Memory B cell (primary cell): Measurements from ENCODE around the gene BAIAP2.

ENCODE experiments used
- ATAC-seq: fragments of 150-1000 bp; cut with Tn5 transposase; 2 replicates; pipeline ENCODE4 v1.10.0; 2021; ENCODE audit warnings: low read depth, mild to moderate bottlenecking, moderate library complexity
- DNase-seq, 2 donors: peaks; one replicate each; pipeline ENCODE4 v3.0.0; 2022; ENCODE audit warnings: low spot score in 2 of 2
- H3K27ac Mint-ChIP-seq: one replicate; pipeline ENCODE4 v1.8.0; 2022; ENCODE audit warnings: mild to moderate bottlenecking, moderate library complexity, mixed read lengths
- H3K27me3 Mint-ChIP-seq: one replicate; pipeline ENCODE4 v1.8.0; 2022; ENCODE audit warnings: mixed read lengths
- H3K36me3 Mint-ChIP-seq: one replicate; pipeline ENCODE4 v1.8.0; 2022; ENCODE audit warnings: mild to moderate bottlenecking, mixed read lengths
- H3K4me1 Mint-ChIP-seq: one replicate; pipeline ENCODE4 v1.8.0; 2022; ENCODE audit warnings: mixed read lengths
- H3K4me3 Mint-ChIP-seq: one replicate; pipeline ENCODE4 v1.8.0; 2022; ENCODE audit warnings: mild to moderate bottlenecking, moderate library complexity, mixed read lengths
- H3K9me3 Mint-ChIP-seq: one replicate; pipeline ENCODE4 v1.8.0; 2022; ENCODE audit warnings: mixed read lengths

BAIAP2 gene

DNA sequence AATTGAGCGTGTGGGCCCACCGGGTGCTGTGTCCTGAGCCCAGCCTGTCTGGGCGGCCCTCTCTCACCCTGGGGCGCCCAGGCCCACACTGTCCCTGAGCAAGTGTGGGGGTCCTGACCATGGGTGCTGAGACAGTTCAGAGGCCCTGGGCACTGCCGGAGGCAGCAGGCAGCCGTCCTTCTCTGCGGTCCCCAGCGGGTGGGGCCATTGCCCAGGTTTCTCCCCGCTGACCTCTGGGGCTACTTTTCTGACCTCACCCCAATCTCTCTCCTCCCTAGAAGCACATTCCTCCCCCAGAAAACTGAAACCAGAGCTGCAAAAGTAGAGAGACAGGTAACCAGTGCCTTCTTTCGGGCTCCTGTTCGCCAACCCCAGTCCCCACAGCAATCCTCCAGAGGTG, 94.3 kb downstream of the BAIAP2 start:
- ATAC-seq = no peak
- Mint-ChIP-seq H3K27me3 (no peaks in the 10 kb centered on the region), H3K27ac (no peak overlapping the region), H3K36me3 (no peaks in the 10 kb centered on the region), H3K9me3 (no peaks in the 10 kb centered on the region), H3K4me3 (no peak overlapping the region), H3K4me1 (no peaks in the 10 kb centered on the region)
- DNase-seq = no peak

DNA sequence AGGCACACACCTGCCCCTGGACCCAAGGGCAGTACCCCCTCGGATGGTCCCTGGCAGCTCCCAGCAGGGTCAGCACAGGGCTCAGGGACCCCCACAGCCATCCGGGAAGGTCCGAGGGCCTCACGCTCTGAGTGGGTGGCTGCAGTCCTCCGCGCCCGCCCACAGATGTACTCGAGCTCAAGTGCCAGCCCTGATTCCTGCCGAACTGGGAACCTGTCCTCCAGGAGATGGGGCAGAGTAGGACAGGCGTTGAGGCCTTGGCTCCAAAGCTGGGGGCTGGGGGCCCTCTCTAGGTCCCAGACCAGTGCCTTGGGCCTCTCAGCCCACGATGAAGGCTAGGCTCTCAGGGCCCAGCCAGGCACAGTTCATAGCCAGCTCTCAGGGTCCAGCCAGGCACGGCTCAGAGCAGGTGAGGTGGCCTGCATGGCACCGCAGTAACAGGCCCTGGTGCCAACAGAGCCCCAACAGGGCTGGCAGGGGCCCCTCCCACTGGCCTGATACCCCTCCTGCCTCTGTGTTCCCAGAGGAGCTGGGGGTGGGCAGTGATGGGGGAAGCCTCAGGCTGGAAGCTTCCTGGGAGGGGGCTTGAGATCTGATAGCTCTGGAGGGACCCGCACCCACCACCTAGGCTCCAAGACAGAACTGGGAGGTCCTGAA, 94.9 kb downstream of the BAIAP2 start:
- no peaks in the 10 kb centered on the region for H3K27me3 Mint-ChIP-seq
- no peaks in the 10 kb centered on the region for H3K4me1 Mint-ChIP-seq
- H3K36me3 Mint-ChIP-seq = no peaks in the 10 kb centered on the region
- H3K27ac Mint-ChIP-seq = no peak overlapping the region
- no peak for DNase-seq
- no peaks in the 10 kb centered on the region for H3K9me3 Mint-ChIP-seq
- H3K4me3 Mint-ChIP-seq = no peak overlapping the region
- no peak for ATAC-seq

DNA sequence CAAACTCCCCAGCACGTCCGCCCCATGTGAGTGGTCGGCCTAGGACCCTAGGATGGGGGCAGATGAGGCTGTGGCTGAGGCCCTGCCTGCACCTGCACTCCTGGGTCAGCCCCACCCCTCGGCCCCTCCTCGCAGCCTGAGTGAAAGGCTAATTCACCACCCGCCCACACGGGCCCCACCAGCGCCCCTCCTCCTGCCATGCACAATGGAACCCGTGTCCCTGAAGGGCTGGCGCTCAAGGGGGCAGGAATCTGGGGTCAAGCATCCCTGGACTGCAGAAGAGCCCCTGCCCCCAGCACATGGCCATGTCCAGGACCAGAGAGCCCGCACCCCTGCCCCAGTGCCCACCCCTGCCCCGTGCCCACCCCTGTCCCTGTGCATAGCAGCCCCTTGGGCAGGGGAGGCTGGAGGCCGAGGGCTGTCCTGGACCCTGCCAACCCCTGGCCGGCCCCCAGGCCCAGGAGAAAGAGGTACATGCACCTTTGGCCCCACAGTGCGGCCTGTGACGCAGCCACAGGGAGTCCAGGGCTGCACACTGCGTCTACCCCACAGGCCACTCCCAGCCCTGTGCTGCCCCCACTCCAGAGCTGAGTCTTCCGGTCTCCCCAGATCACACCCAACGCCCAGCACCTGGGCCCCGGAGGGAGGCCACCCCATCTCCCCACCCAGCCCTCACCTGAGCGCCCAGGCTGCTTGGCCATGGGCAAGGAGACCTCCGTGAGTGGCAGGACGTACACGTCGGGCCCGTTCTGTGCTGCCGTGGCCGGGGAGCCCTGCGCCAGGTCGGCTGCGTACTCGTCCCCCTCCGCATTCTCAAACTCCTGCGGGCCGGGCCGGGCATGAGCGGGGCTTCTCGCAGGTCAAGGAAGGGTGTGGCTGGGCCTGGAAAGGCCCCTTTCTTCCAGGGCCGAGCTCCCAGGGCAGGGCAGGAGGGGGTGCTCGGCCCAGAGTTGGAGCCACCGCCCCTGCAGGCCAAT, 95.7 kb downstream of the BAIAP2 start:
- H3K9me3 Mint-ChIP-seq = no peaks in the 10 kb centered on the region

DNA sequence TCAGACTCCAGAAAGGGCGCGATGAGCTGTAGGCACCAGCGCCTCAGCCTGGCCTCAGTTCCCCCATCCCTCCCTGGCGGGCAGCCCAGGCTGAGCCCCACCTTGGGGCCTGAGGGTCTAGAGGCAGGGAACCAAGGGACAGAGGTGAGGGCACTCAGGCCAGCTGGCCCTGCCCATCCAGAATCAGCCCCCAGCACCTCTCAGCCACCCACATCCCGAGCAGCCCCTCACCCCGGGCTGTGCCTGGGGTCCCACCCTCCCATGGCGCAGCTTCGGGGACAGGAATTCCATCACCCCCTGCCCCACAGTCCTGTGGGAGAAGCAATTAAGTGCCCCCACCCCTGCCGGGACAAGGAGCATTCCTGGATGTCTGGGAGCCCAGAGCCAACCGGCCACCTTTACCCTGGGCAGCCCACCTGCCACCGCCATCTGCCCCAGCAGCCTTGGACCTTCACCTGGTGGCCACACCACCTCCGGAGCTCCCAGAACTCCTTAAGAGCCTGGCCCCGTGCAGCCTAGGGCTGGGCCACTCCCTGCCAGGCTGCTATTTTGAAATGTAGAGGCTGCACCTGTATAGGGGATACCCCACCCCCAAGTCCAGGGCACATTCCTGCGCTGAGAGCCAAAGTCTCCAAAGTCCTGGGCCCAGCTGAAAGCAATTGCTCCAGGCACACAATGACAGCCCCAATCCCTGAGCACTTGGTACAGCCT, 96.7 kb downstream of the BAIAP2 start:
- Mint-ChIP-seq H3K36me3 (no peaks in the 10 kb centered on the region), H3K4me1 (no peaks in the 10 kb centered on the region), H3K27me3 (no peaks in the 10 kb centered on the region), H3K4me3 (no peak overlapping the region), H3K9me3 (no peaks in the 10 kb centered on the region), H3K27ac (no peak overlapping the region)
- ATAC-seq = no peak
- no peak for DNase-seq

More for the DNA sequence above, 95.7 kb downstream of the BAIAP2 start:
- no peaks in the 10 kb centered on the region for H3K4me1 Mint-ChIP-seq
- H3K4me3 Mint-ChIP-seq = no peak overlapping the region
- H3K27ac Mint-ChIP-seq = no peak overlapping the region
- DNase-seq = no peak
- ATAC-seq = no peak
- H3K36me3 Mint-ChIP-seq = no peaks in the 10 kb centered on the region
- H3K27me3 Mint-ChIP-seq = no peaks in the 10 kb centered on the region

DNA sequence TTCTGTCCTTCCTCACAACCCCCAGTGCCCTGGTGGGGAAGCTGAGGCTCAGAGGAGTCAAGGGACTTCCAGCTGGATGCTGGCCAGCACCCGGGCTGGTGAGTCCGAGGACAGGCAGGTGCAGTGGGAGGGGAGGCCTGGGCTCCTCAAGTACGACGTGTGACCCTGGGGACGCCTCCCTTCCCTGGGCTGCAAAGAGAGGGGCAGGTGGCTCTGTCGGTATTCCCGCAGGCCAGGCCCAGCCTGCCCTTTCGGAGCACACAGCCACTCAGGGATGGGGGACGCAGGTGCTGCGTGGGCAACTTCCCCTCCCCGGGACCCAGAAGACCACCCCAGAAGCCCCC, 97.2 kb downstream of the BAIAP2 start:
- H3K4me3 Mint-ChIP-seq = no peak overlapping the region
- H3K27ac Mint-ChIP-seq = no peak overlapping the region
- H3K4me1 Mint-ChIP-seq = no peaks in the 10 kb centered on the region
- H3K27me3 Mint-ChIP-seq = no peaks in the 10 kb centered on the region
- no peaks in the 10 kb centered on the region for H3K9me3 Mint-ChIP-seq
- ATAC-seq = no peak
- H3K36me3 Mint-ChIP-seq = no peaks in the 10 kb centered on the region
- no peak for DNase-seq

DNA sequence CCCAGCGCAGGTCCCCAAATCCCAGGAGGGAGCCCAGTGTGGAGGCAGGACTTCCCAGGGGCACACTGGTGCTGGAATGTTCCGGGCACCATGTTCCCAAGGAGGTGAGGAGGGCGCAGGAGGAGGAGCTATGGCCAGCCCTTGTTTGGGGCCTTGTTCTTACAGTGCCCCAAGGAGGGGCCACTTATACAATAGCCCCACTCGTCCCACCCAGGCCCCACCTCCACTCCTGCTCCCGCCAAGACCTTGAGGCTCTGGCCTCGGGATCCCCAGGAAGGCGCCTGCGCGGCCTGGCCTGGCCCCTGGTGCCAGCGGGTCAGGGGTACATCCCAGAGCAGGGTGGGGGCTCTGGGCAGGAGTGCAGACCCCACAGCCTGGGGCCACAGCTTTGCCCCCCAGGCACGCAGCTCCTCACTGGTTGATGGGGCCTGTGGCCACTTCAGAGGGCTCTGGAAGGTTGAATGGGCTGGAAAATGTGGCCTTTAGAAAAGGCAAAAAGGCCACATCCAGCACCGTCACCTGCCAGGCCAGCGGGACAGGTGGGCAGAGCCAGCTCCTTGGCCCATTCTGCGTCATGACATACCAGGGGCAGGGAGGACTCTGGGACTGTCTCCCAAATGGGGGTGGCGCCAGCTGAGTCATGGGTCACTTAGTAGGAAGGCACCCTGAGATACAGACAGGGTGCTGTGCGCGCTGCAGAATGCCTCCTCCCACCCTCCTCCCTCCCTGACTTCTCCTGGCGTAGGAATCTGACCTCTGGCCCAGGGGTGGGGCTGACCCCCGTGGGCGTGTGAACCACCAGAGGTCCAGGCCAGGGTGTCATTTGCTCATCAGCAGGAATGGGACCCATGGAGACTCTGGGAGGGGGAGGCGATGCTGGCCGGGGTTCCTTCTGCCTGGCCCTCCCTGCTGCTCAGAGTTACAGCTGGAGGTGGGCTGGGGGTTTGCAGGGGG, 98.1 kb downstream of the BAIAP2 start:
- no peak for DNase-seq
- H3K27me3 Mint-ChIP-seq = no peaks in the 10 kb centered on the region
- ATAC-seq = no peak
- no peak overlapping the region for H3K4me3 Mint-ChIP-seq
- H3K27ac Mint-ChIP-seq = no peak overlapping the region
- no peaks in the 10 kb centered on the region for H3K9me3 Mint-ChIP-seq
- H3K4me1 Mint-ChIP-seq = no peaks in the 10 kb centered on the region
- H3K36me3 Mint-ChIP-seq = no peaks in the 10 kb centered on the region

DNA sequence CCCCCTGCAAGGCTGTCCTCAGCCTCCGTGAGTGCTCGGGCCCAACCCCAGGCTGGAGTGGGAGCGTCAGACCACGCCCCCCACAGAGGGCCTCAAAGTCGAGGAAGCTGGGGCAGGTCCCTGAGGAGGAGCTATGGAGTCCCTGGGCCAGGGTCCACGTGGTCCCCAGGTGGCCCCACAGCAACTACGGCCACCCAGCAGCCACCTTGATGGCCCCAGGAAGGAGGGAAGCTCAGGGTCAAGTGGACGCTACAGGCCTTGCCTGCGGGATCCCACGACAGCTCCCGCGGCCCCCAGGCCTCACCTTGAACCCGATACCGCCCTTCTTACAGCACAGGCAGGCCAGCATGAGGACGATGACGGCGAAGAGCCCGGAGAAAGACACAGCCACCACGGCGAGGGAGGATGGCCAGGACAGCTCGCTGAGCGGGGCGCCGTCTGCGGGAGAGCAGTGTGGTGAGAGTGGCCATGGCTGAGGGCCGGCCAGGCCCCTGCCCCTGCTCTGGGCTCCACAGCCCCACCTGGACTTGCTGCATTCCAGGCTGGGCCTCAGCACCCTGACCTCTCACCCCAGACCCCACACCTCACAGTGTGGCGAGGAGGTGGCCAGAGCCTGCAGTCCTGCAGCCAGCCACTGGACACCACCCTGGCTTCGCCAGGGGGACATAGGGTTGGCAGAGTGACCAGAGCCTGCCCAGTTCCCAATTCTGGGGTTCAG, 99.3 kb downstream of the BAIAP2 start:
- Mint-ChIP-seq H3K4me1 (no peaks in the 10 kb centered on the region), H3K4me3 (no peak overlapping the region), H3K36me3 (no peaks in the 10 kb centered on the region), H3K27me3 (no peaks in the 10 kb centered on the region), H3K9me3 (no peaks in the 10 kb centered on the region), H3K27ac (no peak overlapping the region)
- no peak for ATAC-seq
- DNase-seq = no peak

DNA sequence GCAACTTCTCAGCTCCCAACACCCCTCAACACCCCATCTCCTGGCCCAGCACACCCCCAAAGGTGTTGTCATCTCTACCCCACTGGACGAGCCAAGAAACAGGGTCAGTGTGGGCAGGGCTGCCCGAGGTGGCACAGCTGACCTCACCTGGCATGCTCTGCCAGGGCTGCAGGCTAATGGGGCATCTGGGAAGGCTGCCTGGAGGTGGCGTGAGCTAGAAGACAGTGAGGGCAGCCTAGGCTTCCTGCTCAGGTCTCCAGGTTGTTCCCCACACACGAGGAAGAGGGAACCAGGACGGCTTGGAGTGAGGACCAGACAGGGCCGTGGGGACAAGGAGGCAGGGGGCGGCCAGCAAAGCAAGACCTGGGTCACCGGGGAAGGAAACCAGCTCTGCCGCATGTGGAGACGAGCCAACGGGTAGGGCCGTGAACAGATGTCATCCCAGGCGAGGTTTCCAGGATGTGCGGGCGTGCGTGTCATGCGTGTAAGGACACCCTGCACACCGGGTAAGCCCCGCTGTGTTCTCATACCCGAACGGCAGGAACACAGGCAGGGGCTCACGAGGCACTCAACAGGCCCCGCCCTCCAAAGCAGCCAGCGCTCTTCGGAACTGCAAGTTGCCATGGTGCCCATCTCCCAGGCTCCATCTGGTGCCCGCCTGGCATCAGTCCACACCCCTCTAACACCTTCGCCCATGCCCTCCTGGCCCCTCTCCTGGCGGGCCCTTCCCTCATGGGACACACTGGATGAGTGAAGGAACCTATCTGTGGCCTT, 100.7 kb downstream of the BAIAP2 start:
- DNase-seq = no peak
- no peak for ATAC-seq
- Mint-ChIP-seq H3K9me3 (no peaks in the 10 kb centered on the region), H3K36me3 (no peaks in the 10 kb centered on the region), H3K4me1 (no peaks in the 10 kb centered on the region), H3K27ac (no peak overlapping the region), H3K4me3 (no peak overlapping the region), H3K27me3 (no peaks in the 10 kb centered on the region)

DNA sequence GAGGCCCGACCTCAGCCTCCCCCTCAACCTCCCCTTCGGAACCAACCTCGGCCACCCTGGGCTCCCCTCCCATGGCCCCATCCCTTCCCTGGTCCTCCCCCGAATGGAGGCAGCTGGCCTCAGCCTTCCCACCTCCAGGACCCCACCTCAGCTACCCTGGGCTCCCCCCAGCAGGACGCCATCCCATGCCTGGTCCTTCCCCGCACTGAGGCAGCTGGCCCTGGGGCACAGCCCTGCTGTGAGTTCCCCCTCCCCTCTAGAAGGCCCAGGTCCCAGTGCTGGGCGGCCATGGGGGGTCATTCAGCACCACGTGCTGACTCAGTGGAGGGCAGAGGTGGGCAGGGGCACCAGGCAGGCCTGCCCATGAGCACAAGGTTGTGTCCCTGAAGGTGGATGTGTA, 101.4 kb downstream of the BAIAP2 start:
- H3K36me3 Mint-ChIP-seq = no peaks in the 10 kb centered on the region
- H3K4me1 Mint-ChIP-seq = no peaks in the 10 kb centered on the region
- H3K9me3 Mint-ChIP-seq = no peaks in the 10 kb centered on the region
- DNase-seq (no peak), ATAC-seq (no peak)
- H3K27ac Mint-ChIP-seq = no peak overlapping the region
- H3K4me3 Mint-ChIP-seq = no peak overlapping the region
- no peaks in the 10 kb centered on the region for H3K27me3 Mint-ChIP-seq

DNA sequence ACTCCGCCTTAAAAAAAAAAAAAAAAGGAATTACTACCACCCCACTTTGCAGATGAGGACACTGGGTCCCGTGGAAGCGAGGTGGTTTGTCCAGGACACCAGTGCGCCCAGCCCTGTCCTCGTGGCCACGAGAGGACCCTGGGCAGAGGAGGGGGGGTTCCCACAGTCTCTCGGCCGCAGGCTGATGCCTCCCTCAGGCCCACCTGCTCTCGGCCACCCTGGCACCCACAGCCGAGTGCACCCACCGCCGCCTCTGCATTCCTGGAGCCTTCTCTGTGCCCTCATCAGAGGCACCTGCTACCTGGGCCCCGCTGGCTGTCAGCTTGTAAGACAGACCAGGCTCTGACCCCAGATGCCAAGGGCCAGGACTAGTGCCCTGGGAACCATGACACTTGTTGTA, 102.3 kb downstream of the BAIAP2 start:
- no peaks in the 10 kb centered on the region for H3K36me3 Mint-ChIP-seq
- no peaks in the 10 kb centered on the region for H3K9me3 Mint-ChIP-seq
- no peak overlapping the region for H3K27ac Mint-ChIP-seq
- ATAC-seq (no peak), DNase-seq (no peak)
- H3K4me3 Mint-ChIP-seq = no peak overlapping the region
- peaks cover 3% of the 10 kb centered on the region for H3K27me3 Mint-ChIP-seq
- H3K4me1 Mint-ChIP-seq = no peaks in the 10 kb centered on the region

DNA sequence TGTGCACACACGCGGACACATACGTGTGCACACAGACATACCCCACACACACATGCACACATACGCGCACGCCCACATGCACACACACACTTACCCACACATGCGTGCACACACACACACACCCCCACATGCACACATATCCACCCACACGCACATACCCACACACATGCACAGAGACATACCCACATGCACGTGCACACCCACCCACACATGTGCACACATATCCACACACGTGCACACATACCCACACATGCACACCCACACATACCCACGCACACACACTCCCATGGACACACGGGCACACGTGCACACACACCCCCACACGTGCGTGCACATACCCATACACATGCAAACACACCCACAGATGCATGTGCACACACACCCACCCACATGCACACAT, 103.1 kb downstream of the BAIAP2 start:
- Mint-ChIP-seq H3K36me3 (no peaks in the 10 kb centered on the region), H3K27ac (no peak overlapping the region)

DNA sequence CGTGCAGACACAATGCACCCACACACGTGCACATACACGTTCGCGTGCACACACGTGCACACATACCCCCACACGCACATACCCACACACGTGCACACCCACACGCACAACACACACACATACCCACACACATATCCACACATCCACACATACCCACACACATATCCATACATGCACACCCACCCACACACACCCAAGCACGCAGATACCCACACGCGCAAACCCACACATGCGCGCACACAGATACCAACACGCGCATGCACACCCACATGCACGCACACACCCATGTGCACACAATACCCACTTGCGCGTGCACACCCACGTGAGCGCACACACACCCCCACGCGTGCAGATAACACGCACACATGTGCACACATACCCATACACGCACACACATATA, 103.5 kb downstream of the BAIAP2 start:
- no peak for DNase-seq
- Mint-ChIP-seq H3K36me3 (no peaks in the 10 kb centered on the region), H3K27me3 (peaks cover 6% of the 10 kb centered on the region), H3K4me1 (no peaks in the 10 kb centered on the region), H3K27ac (no peak overlapping the region), H3K4me3 (no peak overlapping the region), H3K9me3 (no peaks in the 10 kb centered on the region)
- no peak for ATAC-seq

More for the DNA sequence above, 103.1 kb downstream of the BAIAP2 start:
- Mint-ChIP-seq H3K4me3 (no peak overlapping the region), H3K4me1 (no peaks in the 10 kb centered on the region), H3K27me3 (peaks cover 5% of the 10 kb centered on the region), H3K9me3 (no peaks in the 10 kb centered on the region)
- DNase-seq = no peak
- no peak for ATAC-seq
